T-cell (primary cell): ENCODE measurements around the gene ARRDC4. TPM values are rescaled to one million over a fixed set of nuclear protein-coding genes. Genes with fewer than 3 reads are reported as not detected.

Source experiments
- ATAC-seq, 4 experiments: fragments of 200-7000 bp in 3 of 4; fragments of 150-1000 bp in 1 of 4; cut with Tn5 transposase; replicated peaks in 1 of 4; 1 replicate in 3 of 4; 2 replicates in 1 of 4; pipeline ENCODE4 v1.10.0; 2021; ENCODE audit warnings: moderate library complexity in 3 of 4, mild to moderate bottlenecking in 2 of 4, moderate number of reproducible peaks in 1 of 4
- CTCF ChIA-PET, 2 donors: fragments of 300-600 bp; sonication (Branson Sonifier 250); formaldehyde crosslinking; loops; one replicate each; lab custom pipeline; 2022; ENCODE audit warnings: antibody characterized with exemption in 2 of 2; lab: Charles Lee
- POLR2A ChIA-PET, 2 donors: fragments of 300-600 bp; sonication (Branson Sonifier 250); formaldehyde crosslinking; loops; one replicate each; lab custom pipeline; 2022; ENCODE audit warnings: antibody characterized with exemption in 2 of 2; lab: Charles Lee
- DNase-seq, 35 experiments: peaks; one replicate each; pipeline versions ENCODE4 v3.0.0 to v3.0.0-alpha.2; 2013 to 2023
- H3K27ac ChIP-seq: one replicate; pipeline ENCODE4 v1.5.1; 2013; ENCODE audit warnings: low read length
- H3K27me3 ChIP-seq, 2 experiments: replicated peaks in 1 of 2; 1 replicate in 1 of 2; 2 replicates in 1 of 2; pipeline versions ENCODE4 v1.6.1 to v1.7.0; 2013; ENCODE audit warnings: low read length in 1 of 2, mixed read lengths in 1 of 2; ENCODE audit not compliant: control insufficient read depth in 2 of 2, insufficient read depth in 2 of 2; ENCODE audit errors: extremely low read depth in 1 of 2
- H3K36me3 ChIP-seq, 2 donors: 1 replicate in 1 of 2; 2 replicates in 1 of 2; pipeline versions ENCODE4 v1.6.1 to v1.7.0; 2013; ENCODE audit warnings: low read length in 1 of 2; ENCODE audit not compliant: control insufficient read depth in 2 of 2, insufficient read depth in 1 of 2; ENCODE audit errors: extremely low read depth in 1 of 2
- H3K4me1 ChIP-seq, 2 experiments: 1 replicate in 1 of 2; 2 replicates in 1 of 2; pipeline versions ENCODE4 v1.6.1 to v1.7.0; 2013; ENCODE audit warnings: low read length in 2 of 2, mixed read lengths in 1 of 2; ENCODE audit not compliant: insufficient read depth in 2 of 2, control insufficient read depth in 1 of 2; ENCODE audit errors: extremely low read depth in 1 of 2
- H3K4me3 ChIP-seq, 2 donors: 1 replicate in 1 of 2; 2 replicates in 1 of 2; pipeline versions ENCODE4 v1.5.1 to v1.7.0; 2013; ENCODE audit warnings: mild to moderate bottlenecking in 2 of 2, low read length in 1 of 2, moderate library complexity in 1 of 2; ENCODE audit not compliant: control insufficient read depth in 1 of 2; ENCODE audit errors: extremely low read depth in 1 of 2
- H3K9me3 ChIP-seq: 2 replicates; pipeline ENCODE4 v1.7.0; 2013
- H3K27ac Mint-ChIP-seq, 2 donors: one replicate each; pipeline ENCODE4 v1.8.0; 2020 to 2021; ENCODE audit warnings: mild to moderate bottlenecking in 2 of 2, mixed read lengths in 2 of 2
- H3K27me3 Mint-ChIP-seq, 2 donors: one replicate each; pipeline ENCODE4 v1.8.0; 2021 to 2022; ENCODE audit warnings: mixed read lengths in 2 of 2
- H3K36me3 Mint-ChIP-seq: one replicate; pipeline ENCODE4 v1.8.0; 2021; ENCODE audit warnings: mixed read lengths
- H3K4me1 Mint-ChIP-seq, 3 donors: one replicate each; pipeline ENCODE4 v1.8.0; 2020 to 2022; ENCODE audit warnings: mixed read lengths in 3 of 3, mild to moderate bottlenecking in 1 of 3
- H3K4me3 Mint-ChIP-seq, 3 donors: one replicate each; pipeline ENCODE4 v1.8.0; 2020 to 2022; ENCODE audit warnings: mild to moderate bottlenecking in 3 of 3, mixed read lengths in 3 of 3, moderate library complexity in 3 of 3
- H3K9me3 Mint-ChIP-seq, 3 donors: one replicate each; pipeline ENCODE4 v1.8.0; 2020 to 2022; ENCODE audit warnings: mixed read lengths in 3 of 3
- WGBS: methylation state at CpG from one replicate; pipeline ENCODE4 v1.1.5; 2013; ENCODE audit warnings: missing lambda C conversion rate; ENCODE audit not compliant: insufficient coverage; 5-methylcytosine and 5-hydroxymethylcytosine counted together
- total RNA-seq, 35 experiments: library from RNA in 6 of 35; stranded (reverse) in 6 of 35; fragments of 120-200 nt in 1 of 35; gene quantifications; one replicate each; pipeline versions ENCODE4 v1.2.1 to v1.2.4 and lab custom pipeline; 2013 to 2026

The ARRDC4 gene
- total RNA-seq, 5 donors from 2014 or later (not counting 1 experiment from before 2014, with no cell fraction given) = 0.79 to 2.1 (median 1.7) TPM

DNA sequence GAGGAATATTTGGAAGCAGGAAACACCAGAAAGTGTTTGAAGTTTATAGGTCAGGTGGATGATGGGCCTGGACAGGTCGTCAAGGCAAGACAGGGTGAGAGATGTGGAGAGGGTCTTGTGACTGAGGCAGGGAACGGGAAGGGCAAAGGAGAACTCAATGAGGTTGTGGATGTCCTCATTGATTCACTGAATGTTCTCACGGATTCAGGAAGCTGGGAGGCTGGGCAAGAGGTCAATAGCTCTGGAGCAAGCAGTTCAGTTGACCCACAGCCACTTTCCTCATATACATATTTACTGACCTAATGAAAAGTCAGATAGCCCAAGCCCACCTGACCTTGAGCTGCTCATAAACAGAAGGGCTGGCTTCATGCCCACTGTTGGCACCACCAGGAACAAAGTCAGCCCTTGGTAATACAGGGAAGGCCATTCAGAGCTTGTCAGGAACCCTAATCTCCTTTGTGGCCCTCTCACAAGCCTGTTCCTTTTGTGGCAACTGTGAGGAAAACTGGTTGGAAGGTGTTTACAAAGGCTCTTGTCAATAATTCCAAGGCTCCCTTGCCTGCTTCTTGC lies 31.6 kb downstream of the ARRDC4 start:
- DNase-seq (no peak), ATAC-seq (no peak)
- Histone ChIP-seq H3K9me3 (no peaks in the 10 kb centered on the region), H3K4me1 (no peaks in the 10 kb centered on the region), H3K36me3 (no peaks in the 10 kb centered on the region), H3K4me3 (no peak overlapping the region), H3K27ac (no peak overlapping the region), H3K27me3 (no peaks in the 10 kb centered on the region)
- Mint-ChIP-seq H3K9me3 (peaks cover 0 to 8% (median 5%) of the 10 kb centered on the region in 3 donors), H3K27me3 (no peaks in the 10 kb centered on the region), H3K27ac (no peak overlapping the region), H3K36me3 (no peaks in the 10 kb centered on the region), H3K4me3 (no peak overlapping the region), H3K4me1 (peaks cover 12 to 16% (median 15%) of the 10 kb centered on the region in 3 donors)
- ChIA-PET POLR2A (no interaction called here), CTCF (interaction anchor here in 1 of 2 donors (0.6 kb wide), 1 partner anchor 130 kb away, joined by 4 read pairs; no protein-coding TSS in a partner anchor)
- 55% methylated on average over 2 of the region's 3 CpGs for WGBS

- ATAC-seq (no peak), DNase-seq (no peak)
- POLR2A ChIA-PET = no interaction called here
- H3K36me3 ChIP-seq = no peaks in the 10 kb centered on the region
- no peak overlapping the region for H3K4me3 ChIP-seq
- H3K36me3 Mint-ChIP-seq = no peaks in the 10 kb centered on the region
- no peak overlapping the region for H3K27ac Mint-ChIP-seq
- H3K27me3 ChIP-seq = no peaks in the 10 kb centered on the region
- H3K27ac ChIP-seq = no peak overlapping the region
- H3K27me3 Mint-ChIP-seq = no peaks in the 10 kb centered on the region
- H3K9me3 Mint-ChIP-seq = peaks cover 0 to 8% (median 4%) of the 10 kb centered on the region in 3 donors
- H3K4me1 ChIP-seq = no peaks in the 10 kb centered on the region
- no peaks in the 10 kb centered on the region for H3K9me3 ChIP-seq
- H3K4me1 Mint-ChIP-seq = peaks cover 12 to 16% (median 15%) of the 10 kb centered on the region in 3 donors
- no peak overlapping the region for H3K4me3 Mint-ChIP-seq
- CTCF ChIA-PET = no interaction called here
- WGBS = no CpG with 5 or more reads among the region's 1 CpG
These were observed 32.3 kb downstream of the ARRDC4 start for GRCh38 chr15:97992823-97993222.

DNA sequence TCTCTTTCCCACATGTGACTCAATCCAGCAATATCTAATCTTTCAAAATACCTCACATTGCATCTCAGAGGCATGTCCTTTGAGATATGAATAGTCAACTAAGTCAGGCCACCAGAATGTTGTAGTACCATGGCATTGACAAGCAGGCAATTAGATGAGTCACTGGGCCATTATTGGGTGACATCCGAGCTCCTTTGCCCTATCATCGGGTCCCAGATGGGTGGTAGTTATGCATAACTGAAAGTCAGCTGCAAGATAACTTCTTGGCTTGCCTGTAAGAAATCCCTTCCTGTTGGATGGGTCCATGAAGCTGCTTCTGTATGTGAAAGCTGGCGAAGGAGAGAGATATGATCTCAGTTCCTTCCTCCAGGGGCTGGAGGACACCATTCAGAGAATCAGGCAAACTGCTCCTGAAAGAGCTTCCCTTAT lies 32.8 kb downstream of the ARRDC4 start:
- Mint-ChIP-seq H3K27me3 (no peaks in the 10 kb centered on the region), H3K4me3 (no peak overlapping the region), H3K4me1 (peaks cover 12 to 16% (median 15%) of the 10 kb centered on the region in 3 donors), H3K36me3 (no peaks in the 10 kb centered on the region), H3K27ac (no peak overlapping the region), H3K9me3 (peaks cover 0 to 3% (median 0%) of the 10 kb centered on the region in 3 donors)
- Histone ChIP-seq H3K27ac (no peak overlapping the region), H3K9me3 (no peaks in the 10 kb centered on the region), H3K4me3 (no peak overlapping the region), H3K27me3 (no peaks in the 10 kb centered on the region), H3K4me1 (no peaks in the 10 kb centered on the region), H3K36me3 (no peaks in the 10 kb centered on the region)
- ChIA-PET POLR2A (no interaction called here), CTCF (no interaction called here)
- 45% methylated on average over 2 of the region's 3 CpGs for WGBS
- DNase-seq (no peak), ATAC-seq (no peak)

DNA sequence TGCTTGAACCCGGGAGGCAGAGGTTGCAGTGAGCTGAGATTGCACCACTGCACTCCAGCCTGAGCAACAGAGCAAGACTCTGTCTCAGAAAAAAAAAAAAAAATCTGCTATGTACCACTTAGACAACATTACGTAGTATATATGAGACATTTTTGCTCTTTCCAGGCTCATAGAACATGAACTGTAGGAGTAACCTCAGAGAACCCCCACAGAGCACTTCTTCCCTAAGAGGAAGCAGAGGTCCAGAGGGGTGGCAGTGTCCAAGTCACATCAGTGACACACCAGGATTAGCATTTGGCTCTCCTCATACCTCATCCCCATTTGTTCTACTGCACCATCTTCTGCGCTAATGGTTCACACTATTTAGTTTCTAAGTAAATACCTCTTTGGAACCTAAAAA lies 33.7 kb downstream of the ARRDC4 start:
- Mint-ChIP-seq H3K9me3 (peaks cover 0 to 3% (median 0%) of the 10 kb centered on the region in 3 donors), H3K27me3 (no peaks in the 10 kb centered on the region), H3K4me3 (no peak overlapping the region), H3K27ac (no peak overlapping the region), H3K4me1 (peaks cover 12 to 16% (median 15%) of the 10 kb centered on the region in 3 donors), H3K36me3 (no peaks in the 10 kb centered on the region)
- 86% methylated on average over 1 of the region's 3 CpGs for WGBS
- H3K27me3 ChIP-seq = no peaks in the 10 kb centered on the region
- POLR2A ChIA-PET = no interaction called here
- no peak overlapping the region for H3K27ac ChIP-seq
- ATAC-seq (no peak), DNase-seq (no peak)
- H3K4me3 ChIP-seq = no peak overlapping the region
- no peaks in the 10 kb centered on the region for H3K4me1 ChIP-seq
- CTCF ChIA-PET = no interaction called here
- H3K9me3 ChIP-seq = no peaks in the 10 kb centered on the region
- no peaks in the 10 kb centered on the region for H3K36me3 ChIP-seq

DNA sequence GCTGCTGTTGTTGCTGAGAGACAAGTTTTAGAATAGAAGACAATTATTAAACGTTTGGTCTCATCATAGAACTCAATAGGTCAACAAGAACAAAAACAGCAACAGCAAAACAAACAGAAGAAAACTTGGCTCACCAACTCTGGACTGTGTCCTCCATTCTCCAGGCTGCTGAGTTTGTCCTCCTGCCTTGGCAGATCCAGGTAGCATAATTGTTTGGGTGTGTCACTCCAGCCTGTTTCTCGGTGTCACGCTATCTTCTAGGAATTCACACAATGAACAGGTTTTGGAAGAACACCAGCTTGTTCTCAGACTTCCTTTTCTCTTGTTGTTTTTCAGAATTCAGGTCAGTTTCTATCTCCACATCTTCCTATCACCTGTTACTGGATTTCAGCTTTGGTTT lies 34.7 kb downstream of the ARRDC4 start:
- H3K27me3 Mint-ChIP-seq = no peaks in the 10 kb centered on the region
- H3K4me1 ChIP-seq = no peaks in the 10 kb centered on the region
- no peaks in the 10 kb centered on the region for H3K36me3 ChIP-seq
- H3K27ac Mint-ChIP-seq = no peak overlapping the region
- H3K9me3 ChIP-seq = no peaks in the 10 kb centered on the region
- no peak overlapping the region for H3K27ac ChIP-seq
- WGBS = no CpG with 5 or more reads among the region's 3 CpGs
- no peak overlapping the region for H3K4me3 ChIP-seq
- peaks cover 12 to 16% (median 15%) of the 10 kb centered on the region in 3 donors for H3K4me1 Mint-ChIP-seq
- no peak for ATAC-seq
- DNase-seq = no peak
- H3K9me3 Mint-ChIP-seq = peaks cover 0 to 3% (median 0%) of the 10 kb centered on the region in 3 donors
- no peaks in the 10 kb centered on the region for H3K36me3 Mint-ChIP-seq
- H3K27me3 ChIP-seq = no peaks in the 10 kb centered on the region
- POLR2A ChIA-PET = no interaction called here
- peak overlapping the region in 1 of 3 donors; percentile 12 for H3K4me3 Mint-ChIP-seq
- CTCF ChIA-PET = no interaction called here

GRCh38 chr15:97995881-97996603 lies 35.5 kb downstream of the ARRDC4 start:
- Mint-ChIP-seq H3K4me1 (peaks cover 12 to 16% (median 15%) of the 10 kb centered on the region in 3 donors), H3K4me3 (peak overlapping the region in 1 of 3 donors; percentile 12), H3K27me3 (no peaks in the 10 kb centered on the region), H3K9me3 (no peaks in the 10 kb centered on the region), H3K36me3 (no peaks in the 10 kb centered on the region), H3K27ac (no peak overlapping the region)
- POLR2A ChIA-PET = no interaction called here
- 58% methylated on average over 3 of the region's 5 CpGs for WGBS
- Histone ChIP-seq H3K27me3 (no peaks in the 10 kb centered on the region), H3K4me3 (no peak overlapping the region), H3K4me1 (no peaks in the 10 kb centered on the region), H3K9me3 (no peaks in the 10 kb centered on the region), H3K27ac (no peak overlapping the region), H3K36me3 (no peaks in the 10 kb centered on the region)
- CTCF ChIA-PET = interaction anchor here in 1 of 2 donors (0.6 kb wide), 1 partner anchor 28 kb away, joined by 3 read pairs; no protein-coding TSS in a partner anchor
- DNase-seq (peak in 1 of 35 experiments; percentile 1), ATAC-seq (peak in 1 of 4 experiments; percentile 20)
